ENCODE measurements around the gene TRAM2. TPM values are rescaled to one million over a fixed set of nuclear protein-coding genes. Genes with fewer than 3 reads are reported as not detected.

The TRAM2 gene
- total RNA-seq, 2 experiments from 2014 or later = 7.1 to 7.6 TPM

DNA sequence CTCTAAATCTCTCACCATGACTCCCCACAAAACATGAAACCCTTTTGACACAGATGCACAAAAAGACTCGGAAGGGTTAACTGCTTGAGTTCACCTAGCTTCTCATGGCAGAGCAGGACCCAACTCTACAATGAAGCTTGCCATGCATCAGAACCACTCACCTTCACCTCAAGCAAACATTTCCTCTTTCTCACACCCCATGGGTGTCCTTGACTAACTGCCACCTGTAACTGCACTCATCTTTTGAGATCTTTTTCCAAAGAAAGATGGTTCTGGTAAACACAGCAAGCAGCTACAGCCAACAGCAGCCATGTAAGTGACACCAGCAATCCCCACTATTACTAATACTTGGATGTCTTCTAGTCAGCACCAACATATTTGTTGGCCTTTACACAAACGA, 80.2 kb downstream of the TRAM2 start:
- intact Hi-C loops (cut with DNase I, micrococcal nuclease) = no loop called here
- H3K4me1 Mint-ChIP-seq (ENCODE audit: low read depth) = no peaks in the 10 kb centered on the region
- Histone ChIP-seq H3K9me3 (ENCODE audit: control insufficient read depth in 1 of 2, insufficient read depth in 1 of 2, low read length in 2 of 2) (no peaks in the 10 kb centered on the region), H3K36me3 (ENCODE audit: insufficient read depth, low read length) (no peaks in the 10 kb centered on the region), H3K27me3 (ENCODE audit: control insufficient read depth in 1 of 2, insufficient read depth in 2 of 2, low read length in 2 of 2) (no peaks in the 10 kb centered on the region), H3K4me3 (ENCODE audit: low read length) (no peak overlapping the region), H3K4me1 (ENCODE audit: insufficient read depth, low read length) (no peaks in the 10 kb centered on the region), H3K27ac (ENCODE audit: low read depth in 1 of 2, low read length in 2 of 2) (no peak overlapping the region)
- ChIA-PET POLR2A (no interaction called here), CTCF (no interaction called here)
- DNase-seq = no peak
- no peak overlapping the region for H3K4me3 Mint-ChIP-seq
- TF ChIP-seq, protein P1, sequence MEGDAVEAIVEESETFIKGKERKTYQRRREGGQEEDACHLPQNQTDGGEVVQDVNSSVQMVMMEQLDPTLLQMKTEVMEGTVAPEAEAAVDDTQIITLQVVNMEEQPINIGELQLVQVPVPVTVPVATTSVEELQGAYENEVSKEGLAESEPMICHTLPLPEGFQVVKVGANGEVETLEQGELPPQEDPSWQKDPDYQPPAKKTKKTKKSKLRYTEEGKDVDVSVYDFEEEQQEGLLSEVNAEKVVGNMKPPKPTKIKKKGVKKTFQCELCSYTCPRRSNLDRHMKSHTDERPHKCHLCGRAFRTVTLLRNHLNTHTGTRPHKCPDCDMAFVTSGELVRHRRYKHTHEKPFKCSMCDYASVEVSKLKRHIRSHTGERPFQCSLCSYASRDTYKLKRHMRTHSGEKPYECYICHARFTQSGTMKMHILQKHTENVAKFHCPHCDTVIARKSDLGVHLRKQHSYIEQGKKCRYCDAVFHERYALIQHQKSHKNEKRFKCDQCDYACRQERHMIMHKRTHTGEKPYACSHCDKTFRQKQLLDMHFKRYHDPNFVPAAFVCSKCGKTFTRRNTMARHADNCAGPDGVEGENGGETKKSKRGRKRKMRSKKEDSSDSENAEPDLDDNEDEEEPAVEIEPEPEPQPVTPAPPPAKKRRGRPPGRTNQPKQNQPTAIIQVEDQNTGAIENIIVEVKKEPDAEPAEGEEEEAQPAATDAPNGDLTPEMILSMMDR (IDR thresholded peaks at IDR 0.05) = no peak
- no peaks in the 10 kb centered on the region for H3K27me3 Mint-ChIP-seq
- ATAC-seq (ENCODE audit: poor library complexity) = no peak
- H3K27ac Mint-ChIP-seq = no peak overlapping the region
- no peaks in the 10 kb centered on the region for H3K36me3 Mint-ChIP-seq (ENCODE audit: low read depth)
- H3K9me3 Mint-ChIP-seq = no peaks in the 10 kb centered on the region

DNA sequence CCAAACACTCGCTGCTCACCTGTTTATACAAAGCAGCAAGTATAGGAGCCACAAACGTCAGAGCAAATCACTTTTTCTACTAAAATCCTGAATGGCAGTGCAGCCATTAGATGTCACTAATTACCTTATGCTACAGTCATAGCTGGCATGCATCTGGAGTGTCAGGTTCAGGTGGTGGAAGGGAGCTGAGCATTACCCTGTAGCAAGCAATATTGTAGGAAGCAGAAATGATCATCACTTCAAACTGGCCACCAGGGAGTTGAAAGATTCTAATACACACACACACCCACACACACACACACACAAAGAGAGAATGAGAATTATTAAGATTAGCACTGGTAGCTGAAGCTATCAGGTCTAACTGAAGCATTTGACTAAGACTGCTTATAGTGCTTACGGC, 80.9 kb downstream of the TRAM2 start:
- Histone ChIP-seq H3K9me3 (ENCODE audit: control insufficient read depth in 1 of 2, insufficient read depth in 1 of 2, low read length in 2 of 2) (no peaks in the 10 kb centered on the region), H3K4me3 (ENCODE audit: low read length) (no peak overlapping the region), H3K27ac (ENCODE audit: low read depth in 1 of 2, low read length in 2 of 2) (no peak overlapping the region), H3K27me3 (ENCODE audit: control insufficient read depth in 1 of 2, insufficient read depth in 2 of 2, low read length in 2 of 2) (no peaks in the 10 kb centered on the region), H3K36me3 (ENCODE audit: insufficient read depth, low read length) (no peaks in the 10 kb centered on the region), H3K4me1 (ENCODE audit: insufficient read depth, low read length) (no peaks in the 10 kb centered on the region)
- DNase-seq = no peak
- H3K36me3 Mint-ChIP-seq (ENCODE audit: low read depth) = no peaks in the 10 kb centered on the region
- H3K4me3 Mint-ChIP-seq = no peak overlapping the region
- intact Hi-C loops (cut with DNase I, micrococcal nuclease) = no loop called here
- ChIA-PET POLR2A (no interaction called here), CTCF (no interaction called here)
- H3K4me1 Mint-ChIP-seq (ENCODE audit: low read depth) = no peaks in the 10 kb centered on the region
- H3K9me3 Mint-ChIP-seq = no peaks in the 10 kb centered on the region
- ATAC-seq (ENCODE audit: poor library complexity) = no peak
- no peaks in the 10 kb centered on the region for H3K27me3 Mint-ChIP-seq
- H3K27ac Mint-ChIP-seq = no peak overlapping the region
- TF ChIP-seq, protein P1 (IDR thresholded peaks at IDR 0.05) = no peak

DNA sequence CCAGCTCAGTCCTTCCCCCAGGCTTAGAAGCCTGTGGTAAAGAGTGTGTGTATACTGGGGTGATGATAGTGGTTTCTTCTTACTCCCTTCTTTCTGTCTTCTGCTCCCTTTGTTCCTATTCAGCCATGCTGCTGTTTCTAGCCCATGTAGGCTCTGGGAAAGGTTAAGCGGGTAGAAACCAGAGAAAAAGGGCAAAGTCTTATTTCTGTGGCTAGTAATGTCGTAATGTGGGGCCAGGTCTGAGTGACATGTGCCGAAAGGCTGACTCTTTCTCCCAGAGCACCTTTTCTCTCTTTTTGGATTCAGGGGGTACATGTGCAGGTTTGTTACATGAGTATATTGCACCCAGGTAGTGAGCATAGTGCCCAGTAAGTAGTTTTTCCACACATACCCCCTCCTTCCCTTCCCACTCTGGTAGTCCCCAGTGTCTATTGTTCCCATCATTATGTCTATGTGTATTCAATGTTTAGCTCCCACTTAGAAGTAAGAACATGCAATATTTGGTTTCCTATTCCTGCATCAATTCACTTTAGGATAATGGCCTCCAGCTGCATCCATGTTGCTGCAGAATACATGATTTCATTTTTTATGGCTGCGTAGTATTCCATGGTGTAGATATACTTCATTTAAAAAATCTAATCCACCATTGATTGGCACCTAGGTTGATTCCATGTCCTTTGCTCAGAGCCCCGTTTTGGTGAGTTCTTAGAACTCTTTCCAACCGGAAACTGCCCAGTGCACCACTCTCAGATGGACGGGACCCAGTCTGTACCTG, 82.4 kb downstream of the TRAM2 start:
- DNase-seq (no peak), ATAC-seq (ENCODE audit: poor library complexity) (no peak)
- H3K36me3 ChIP-seq (ENCODE audit: insufficient read depth, low read length) = no peaks in the 10 kb centered on the region
- no peaks in the 10 kb centered on the region for H3K9me3 Mint-ChIP-seq
- TF ChIP-seq, protein P1 (IDR thresholded peaks at IDR 0.05) = no peak
- CTCF ChIA-PET = no interaction called here
- H3K4me1 ChIP-seq (ENCODE audit: insufficient read depth, low read length) = no peaks in the 10 kb centered on the region
- no peak overlapping the region for H3K27ac Mint-ChIP-seq
- POLR2A ChIA-PET = no interaction called here
- H3K9me3 ChIP-seq (ENCODE audit: control insufficient read depth in 1 of 2, insufficient read depth in 1 of 2, low read length in 2 of 2) = no peaks in the 10 kb centered on the region
- H3K4me3 Mint-ChIP-seq = no peak overlapping the region
- intact Hi-C loops (cut with DNase I, micrococcal nuclease) = no loop called here
- no peaks in the 10 kb centered on the region for H3K27me3 ChIP-seq (ENCODE audit: control insufficient read depth in 1 of 2, insufficient read depth in 2 of 2, low read length in 2 of 2)
- H3K27me3 Mint-ChIP-seq = no peaks in the 10 kb centered on the region
- no peak overlapping the region for H3K27ac ChIP-seq (ENCODE audit: low read depth in 1 of 2, low read length in 2 of 2)
- no peaks in the 10 kb centered on the region for H3K4me1 Mint-ChIP-seq (ENCODE audit: low read depth)
- H3K36me3 Mint-ChIP-seq (ENCODE audit: low read depth) = no peaks in the 10 kb centered on the region
- no peak overlapping the region for H3K4me3 ChIP-seq (ENCODE audit: low read length)

Measured in CD4-positive, alpha-beta T cell (primary cell).